Activated CD8-positive, alpha-beta memory T cell treated with anti-CD3 and anti-CD28 coated beads, Interleukin-2, amount 10 ng/mL, durations not matched to agents 7 days and 5 days (primary cell): ENCODE results near the gene PPIL1. TPM values are rescaled to one million over a fixed set of nuclear protein-coding genes. Genes with fewer than 3 reads are reported as not detected.

Experiments used
- ATAC-seq: fragments of 150-1000 bp; cut with Tn5 transposase; one replicate; pipeline ENCODE4 v1.10.0; 2021; ENCODE audit warnings: moderate library complexity
- CTCF ChIA-PET: fragments of 350-600 bp; sonication (Branson Sonifier 250); formaldehyde crosslinking; loops from one replicate; lab custom pipeline; 2021; ENCODE audit warnings: antibody characterized with exemption; lab: Charles Lee
- DNase-seq: peaks from one replicate; pipeline ENCODE4 v3.0.0-alpha.2; 2020
- H3K27ac Mint-ChIP-seq: one replicate; pipeline ENCODE4 v1.8.0; 2021; ENCODE audit warnings: mild to moderate bottlenecking, mixed read lengths
- H3K27me3 Mint-ChIP-seq: one replicate; pipeline ENCODE4 v1.8.0; 2021; ENCODE audit warnings: mixed read lengths
- H3K36me3 Mint-ChIP-seq: one replicate; pipeline ENCODE4 v1.8.0; 2021; ENCODE audit warnings: mild to moderate bottlenecking, mixed read lengths
- H3K4me1 Mint-ChIP-seq: one replicate; pipeline ENCODE4 v1.8.0; 2021; ENCODE audit warnings: mixed read lengths
- H3K4me3 Mint-ChIP-seq: one replicate; pipeline ENCODE4 v1.8.0; 2021; ENCODE audit warnings: mild to moderate bottlenecking, moderate library complexity, mixed read lengths
- H3K9me3 Mint-ChIP-seq: one replicate; pipeline ENCODE4 v1.8.0; 2022; ENCODE audit warnings: low read depth, mixed read lengths
- total RNA-seq, 2 experiments: library from RNA; stranded (reverse); gene quantifications; one replicate each; pipeline ENCODE4 v1.2.3, GENCODE V29; 2021

Gene PPIL1
- total RNA-seq, 2 experiments from 2014 or later: 30.8 to 39.9 TPM

GRCh38 chr6:36836111-36837021 lies 38.2 kb downstream of the PPIL1 start:
- Mint-ChIP-seq H3K27ac (no peak overlapping the region), H3K36me3 (no peaks in the 10 kb centered on the region), H3K27me3 (peaks cover 52% of the 10 kb centered on the region), H3K4me1 (peaks cover 15% of the 10 kb centered on the region), H3K9me3 (no peaks in the 10 kb centered on the region), H3K4me3 (no peak overlapping the region)
- ATAC-seq (no peak), DNase-seq (no peak)
- CTCF ChIA-PET: interaction anchor here (0.8 to 3.0 kb wide), 5 partner anchors 15 to 221 kb away, joined by 3 to 13 read pairs (median 4); no protein-coding TSS in a partner anchor

GRCh38 chr6:36834576-36835341 lies 39.8 kb downstream of the PPIL1 start:
- no peak for DNase-seq
- Mint-ChIP-seq H3K27me3 (peaks cover 43% of the 10 kb centered on the region), H3K27ac (no peak overlapping the region), H3K9me3 (no peaks in the 10 kb centered on the region), H3K4me1 (peaks cover 6% of the 10 kb centered on the region), H3K36me3 (no peaks in the 10 kb centered on the region), H3K4me3 (no peak overlapping the region)
- no peak for ATAC-seq
- CTCF ChIA-PET: interaction anchor here (3.0 kb wide), 1 partner anchor 17 kb away, joined by 13 read pairs; no protein-coding TSS in a partner anchor

DNA sequence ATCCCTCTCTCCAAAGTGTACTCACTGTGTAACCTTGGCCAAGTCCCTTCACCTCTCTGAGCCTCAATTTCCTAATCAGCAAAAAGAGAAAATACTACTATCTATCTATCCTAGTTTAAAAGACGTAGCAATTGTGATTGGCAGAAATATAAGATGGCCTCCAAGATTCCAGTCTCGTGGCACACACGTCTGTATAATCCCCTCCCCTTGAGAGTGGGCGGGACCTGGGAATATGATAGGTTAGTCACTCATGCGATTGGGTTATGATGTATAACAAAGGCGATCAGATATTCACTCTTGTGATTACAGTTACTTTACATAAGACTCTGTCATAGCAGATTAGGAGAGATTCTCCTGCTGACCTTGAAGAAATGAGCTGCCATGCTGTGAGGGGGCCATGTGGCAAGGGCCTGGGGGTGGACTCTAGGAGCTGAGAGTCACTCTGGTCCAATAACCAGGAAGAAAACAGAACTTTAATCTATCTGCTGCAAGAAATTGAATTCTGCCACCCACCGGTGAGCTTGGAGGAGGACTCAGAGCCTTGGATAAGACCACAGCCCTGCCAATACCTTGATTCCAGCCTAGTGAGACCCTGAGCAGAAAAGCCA lies 41.3 kb downstream of the PPIL1 start:
- CTCF ChIA-PET: interaction anchor here (1.1 to 3.0 kb wide), 4 partner anchors 18 to 185 kb away, joined by 3 to 13 read pairs (median 4); no protein-coding TSS in a partner anchor
- ATAC-seq: no peak
- H3K27ac Mint-ChIP-seq: no peak overlapping the region
- peaks cover 33% of the 10 kb centered on the region for H3K27me3 Mint-ChIP-seq
- no peaks in the 10 kb centered on the region for H3K9me3 Mint-ChIP-seq
- H3K4me1 Mint-ChIP-seq: no peaks in the 10 kb centered on the region
- no peak for DNase-seq
- no peaks in the 10 kb centered on the region for H3K36me3 Mint-ChIP-seq
- H3K4me3 Mint-ChIP-seq: no peak overlapping the region

DNA sequence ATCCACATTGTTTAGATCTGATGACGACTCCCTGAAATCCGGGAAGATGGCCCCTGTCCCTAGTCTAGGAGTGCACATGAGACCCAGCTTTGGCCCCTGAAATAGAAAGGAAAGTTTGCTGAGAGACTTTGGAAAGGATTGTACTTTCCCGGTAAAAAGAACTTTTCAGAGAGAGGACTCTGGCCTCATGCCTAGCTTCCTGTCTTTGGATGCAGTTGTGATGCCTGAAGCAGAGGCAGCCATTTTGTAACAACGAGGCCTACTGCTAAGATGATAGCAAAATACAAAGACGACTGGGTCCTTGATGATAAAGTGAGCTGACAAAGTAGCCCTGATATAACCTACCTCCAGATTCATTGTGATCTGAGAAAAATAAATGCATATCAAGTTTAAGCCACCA lies 42.3 kb downstream of the PPIL1 start:
- H3K4me1 Mint-ChIP-seq: peaks cover 8% of the 10 kb centered on the region
- no peaks in the 10 kb centered on the region for H3K36me3 Mint-ChIP-seq
- H3K4me3 Mint-ChIP-seq: no peak overlapping the region
- DNase-seq: no peak
- H3K27ac Mint-ChIP-seq: no peak overlapping the region
- peaks cover 27% of the 10 kb centered on the region for H3K27me3 Mint-ChIP-seq
- CTCF ChIA-PET: interaction anchor here (0.7 to 1.3 kb wide), 5 partner anchors 19 to 186 kb away, joined by 3 to 4 read pairs (median 3); no protein-coding TSS in a partner anchor
- no peaks in the 10 kb centered on the region for H3K9me3 Mint-ChIP-seq
- ATAC-seq: no peak

DNA sequence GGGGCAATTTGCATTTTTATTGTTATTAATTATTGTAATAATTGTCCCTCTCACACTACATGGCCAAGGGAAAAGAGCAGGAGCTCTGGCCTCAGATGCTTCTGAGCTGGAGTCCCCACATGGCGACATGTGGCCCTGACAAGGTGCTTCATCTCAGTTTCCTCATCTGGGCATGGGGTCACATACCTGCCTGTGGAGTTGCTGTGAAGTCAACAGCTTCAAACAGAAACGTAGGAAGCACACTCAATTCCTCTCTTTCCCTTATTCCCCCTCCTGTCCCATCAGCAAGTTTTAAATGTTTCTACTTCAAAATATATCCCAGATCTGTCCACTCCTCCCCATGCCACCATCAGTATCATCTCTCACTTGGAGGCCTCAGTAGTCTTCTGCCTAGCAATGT lies 44.0 kb downstream of the PPIL1 start:
- Mint-ChIP-seq H3K4me1 (peaks cover 13% of the 10 kb centered on the region), H3K27ac (no peak overlapping the region), H3K36me3 (no peaks in the 10 kb centered on the region), H3K27me3 (peaks cover 18% of the 10 kb centered on the region), H3K4me3 (no peak overlapping the region), H3K9me3 (no peaks in the 10 kb centered on the region)
- DNase-seq (no peak), ATAC-seq (no peak)
- CTCF ChIA-PET: interaction anchor here (0.6 to 1.4 kb wide), 2 partner anchors 21 to 47 kb away, joined by 3 to 11 read pairs; no protein-coding TSS in a partner anchor

- Mint-ChIP-seq H3K4me1 (peaks cover 13% of the 10 kb centered on the region), H3K27me3 (peaks cover 14% of the 10 kb centered on the region), H3K4me3 (no peak overlapping the region), H3K36me3 (no peaks in the 10 kb centered on the region), H3K9me3 (no peaks in the 10 kb centered on the region), H3K27ac (no peak overlapping the region)
- DNase-seq (no peak), ATAC-seq (no peak)
- CTCF ChIA-PET: interaction anchor here (0.6 to 1.4 kb wide), 2 partner anchors 21 to 47 kb away, joined by 3 to 11 read pairs; no protein-coding TSS in a partner anchor
Observed at GRCh38 chr6:36829919-36830544, 44.6 kb downstream of the PPIL1 start.

DNA sequence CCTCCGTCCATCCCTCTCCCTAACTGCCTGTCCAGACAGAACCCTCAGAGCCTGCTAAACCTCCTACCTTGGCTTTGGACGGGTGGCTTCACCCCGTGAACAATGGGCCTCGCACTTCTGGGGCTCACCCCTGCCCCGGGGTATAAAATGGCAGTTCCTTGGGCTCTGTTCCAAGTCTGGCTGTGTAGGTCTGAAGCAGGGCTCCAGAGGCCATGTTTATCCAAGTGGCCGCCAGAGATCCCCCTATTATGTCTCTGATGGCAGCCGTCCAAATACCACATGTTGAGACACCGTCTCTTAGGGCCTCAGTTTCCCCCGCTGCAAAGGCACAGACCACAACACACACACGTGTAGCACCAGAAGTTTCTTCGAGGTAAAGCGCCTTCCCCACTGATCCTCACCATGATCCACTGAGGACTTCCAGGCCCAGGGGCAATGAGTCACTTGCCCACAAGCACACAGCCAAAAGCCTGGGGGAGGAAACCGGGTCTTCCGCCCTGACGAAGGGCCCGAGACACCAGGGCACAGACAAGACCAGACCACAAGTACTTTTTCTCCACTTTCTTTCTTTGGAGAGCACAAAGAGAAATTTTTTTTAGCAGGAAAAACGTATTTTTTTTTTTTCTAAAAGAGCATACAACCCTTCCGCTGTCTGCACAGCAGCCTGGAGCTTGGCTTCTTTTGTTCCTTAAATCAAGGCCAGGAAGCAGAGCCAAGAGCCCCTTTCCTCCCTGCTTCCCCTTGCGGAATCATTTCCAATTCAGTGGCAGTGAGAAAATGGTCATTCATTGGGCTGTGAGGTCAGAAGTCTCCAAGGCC lies 47.1 kb downstream of the PPIL1 start:
- Mint-ChIP-seq H3K4me3 (no peak overlapping the region), H3K4me1 (peaks cover 13% of the 10 kb centered on the region), H3K27me3 (peaks cover 12% of the 10 kb centered on the region), H3K36me3 (no peaks in the 10 kb centered on the region), H3K9me3 (no peaks in the 10 kb centered on the region), H3K27ac (no peak overlapping the region)
- CTCF ChIA-PET: interaction anchor here (0.7 to 1.8 kb wide), 5 partner anchors 23 to 498 kb away, joined by 3 to 4 read pairs (median 3); no protein-coding TSS in a partner anchor
- DNase-seq (peak; percentile 68), ATAC-seq (peak; percentile 76)

DNA sequence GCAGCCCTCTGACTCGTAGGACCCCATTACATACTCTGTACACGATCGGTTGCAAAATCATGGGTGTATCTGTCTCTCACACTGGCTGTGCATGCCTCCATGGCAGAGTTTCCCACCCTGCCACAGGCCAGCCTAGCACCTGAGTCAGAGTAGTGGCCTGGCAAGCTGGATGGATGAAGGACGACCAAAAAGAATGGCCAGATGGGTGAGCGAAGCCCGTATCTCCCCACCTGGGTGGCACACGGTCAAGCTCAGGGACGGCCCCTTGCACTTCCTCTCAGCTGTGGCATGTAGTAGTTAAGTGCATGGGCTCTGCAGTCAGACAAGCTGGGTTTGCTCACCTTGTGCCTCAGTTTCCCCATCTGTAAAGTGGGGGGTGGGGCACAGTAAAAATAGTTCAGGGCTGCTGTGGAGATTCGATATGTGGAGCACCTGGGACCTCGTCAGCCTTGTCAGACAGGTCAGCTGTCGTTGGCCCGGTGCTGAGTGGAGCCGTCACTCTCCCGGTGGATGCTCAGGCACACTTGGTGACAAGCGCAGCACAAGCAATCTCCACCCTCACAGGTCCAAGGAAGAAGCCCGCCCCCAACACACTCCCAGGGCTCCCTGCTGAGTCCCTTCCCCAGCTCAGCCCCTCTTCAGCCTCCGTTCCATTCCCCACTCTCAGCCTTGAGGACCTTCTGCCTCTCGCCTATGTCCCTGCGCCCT lies 47.9 kb downstream of the PPIL1 start:
- ATAC-seq (no peak), DNase-seq (no peak)
- peaks cover 12% of the 10 kb centered on the region for H3K27me3 Mint-ChIP-seq
- H3K36me3 Mint-ChIP-seq: no peaks in the 10 kb centered on the region
- H3K9me3 Mint-ChIP-seq: no peaks in the 10 kb centered on the region
- no peak overlapping the region for H3K4me3 Mint-ChIP-seq
- H3K27ac Mint-ChIP-seq: no peak overlapping the region
- CTCF ChIA-PET: interaction anchor here (1.2 kb wide), 1 partner anchor 24 kb away, joined by 3 read pairs; no protein-coding TSS in a partner anchor
- H3K4me1 Mint-ChIP-seq: peaks cover 16% of the 10 kb centered on the region

- H3K9me3 Mint-ChIP-seq: no peaks in the 10 kb centered on the region
- H3K4me3 Mint-ChIP-seq: no peak overlapping the region
- peaks cover 23% of the 10 kb centered on the region for H3K4me1 Mint-ChIP-seq
- no peak for DNase-seq
- H3K36me3 Mint-ChIP-seq: no peaks in the 10 kb centered on the region
- CTCF ChIA-PET: interaction anchor here (1.2 to 1.8 kb wide), 2 partner anchors 23 to 25 kb away, joined by 3 to 4 read pairs; no protein-coding TSS in a partner anchor
- H3K27ac Mint-ChIP-seq: no peak overlapping the region
- no peak for ATAC-seq
- peaks cover 12% of the 10 kb centered on the region for H3K27me3 Mint-ChIP-seq
Observed at GRCh38 chr6:36825994-36826393, 48.6 kb downstream of the PPIL1 start.

GRCh38 chr6:36825452-36825851 lies 49.2 kb downstream of the PPIL1 start:
- CTCF ChIA-PET: interaction anchor here (0.7 to 1.8 kb wide), 3 partner anchors 24 to 66 kb away, joined by 3 to 4 read pairs (median 4); no protein-coding TSS in a partner anchor
- Mint-ChIP-seq H3K9me3 (no peaks in the 10 kb centered on the region), H3K27me3 (peaks cover 8% of the 10 kb centered on the region), H3K36me3 (no peaks in the 10 kb centered on the region), H3K4me1 (peaks cover 27% of the 10 kb centered on the region), H3K4me3 (no peak overlapping the region), H3K27ac (no peak overlapping the region)
- no peak for ATAC-seq
- no peak for DNase-seq

DNA sequence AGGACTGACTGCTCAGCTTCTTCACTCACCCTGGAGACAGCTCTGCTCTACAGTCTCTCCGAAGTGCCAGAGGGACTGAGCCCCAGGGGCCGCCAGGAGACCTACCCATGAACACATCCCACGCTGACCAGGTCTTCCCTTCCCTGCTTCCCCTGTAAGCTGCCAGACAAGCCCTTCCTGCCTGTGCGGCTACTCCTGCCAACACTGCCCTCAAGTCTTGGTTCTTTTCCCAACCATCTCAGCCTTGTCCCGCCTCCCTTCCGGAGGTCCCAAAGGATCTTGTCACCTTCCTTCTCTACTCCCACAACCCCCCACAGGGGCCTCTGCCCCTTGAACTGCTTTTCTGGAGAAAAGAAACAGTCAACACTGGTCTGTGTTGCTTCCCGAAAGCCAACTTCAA lies 50.4 kb downstream of the PPIL1 start:
- Mint-ChIP-seq H3K36me3 (no peaks in the 10 kb centered on the region), H3K27me3 (peaks cover 6% of the 10 kb centered on the region), H3K27ac (no peak overlapping the region), H3K4me1 (peaks cover 27% of the 10 kb centered on the region), H3K4me3 (no peak overlapping the region), H3K9me3 (no peaks in the 10 kb centered on the region)
- ATAC-seq (no peak), DNase-seq (no peak)
- CTCF ChIA-PET: interaction anchor here (1.1 to 1.8 kb wide), 2 partner anchors 25 to 42 kb away, joined by 4 read pairs; no protein-coding TSS in a partner anchor
